Activated T-helper 2 cell treated with anti-CD3 and anti-CD28 coated beads, Interferon-gamma antibody, Interleukin-2, Interleukin-4, amounts not matched to agents 10 μg/mL and 5 μg/mL and 100 μg/mL, durations not matched to agents 14 hours and 24 hours and 36 hours (primary cell): ENCODE results near the gene DDX25. TPM values are rescaled to one million over a fixed set of nuclear protein-coding genes. Genes with fewer than 3 reads are reported as not detected.
A peak's percentile ranks its signal among the peaks of the same experiment; 100 is the strongest.

Experiments
- DNase-seq: peaks from one replicate; pipeline ENCODE4 v3.0.0; 2021; ENCODE audit warnings: low spot score
- H3K27ac Mint-ChIP-seq: one replicate; pipeline ENCODE4 v1.8.0; 2021; ENCODE audit warnings: mixed read lengths
- H3K27me3 Mint-ChIP-seq: one replicate; pipeline ENCODE4 v1.8.0; 2021; ENCODE audit warnings: low read depth, mixed read lengths
- H3K36me3 Mint-ChIP-seq: one replicate; pipeline ENCODE4 v1.8.0; 2021; ENCODE audit warnings: low read depth, mixed read lengths
- H3K4me1 Mint-ChIP-seq: one replicate; pipeline ENCODE4 v1.8.0; 2021; ENCODE audit warnings: low read depth, mixed read lengths
- H3K4me3 Mint-ChIP-seq: one replicate; pipeline ENCODE4 v1.8.0; 2021; ENCODE audit warnings: low read depth, mild to moderate bottlenecking, moderate library complexity, mixed read lengths
- H3K9me3 Mint-ChIP-seq: one replicate; pipeline ENCODE4 v1.8.0; 2021; ENCODE audit warnings: mixed read lengths
- intact Hi-C: fragments of 100-400 bp; cut with micrococcal nuclease; formaldehyde crosslinking; loops from one replicate; pipeline ENCODE4 v1.15.1; 2023
- total RNA-seq: library from RNA; stranded (reverse); gene quantifications from 2 replicates; pipeline ENCODE4 v1.2.3, GENCODE V29; 2022

Gene DDX25
- total RNA-seq, 1 donor from 2014 or later, result not detected

- H3K4me1 Mint-ChIP-seq, result peaks cover under 1% of the 10 kb centered on the region
- H3K27me3 Mint-ChIP-seq, result no peaks in the 10 kb centered on the region
- no peak overlapping the region for H3K27ac Mint-ChIP-seq
- H3K9me3 Mint-ChIP-seq, result no peaks in the 10 kb centered on the region
- intact Hi-C loops, result no loop called here
- DNase-seq, result no peak
- no peak overlapping the region for H3K4me3 Mint-ChIP-seq
- H3K36me3 Mint-ChIP-seq, result no peaks in the 10 kb centered on the region
Observed at GRCh38 chr11:125952559-125952958, 48.3 kb downstream of the DDX25 start.

- no peaks in the 10 kb centered on the region for H3K36me3 Mint-ChIP-seq
- H3K27me3 Mint-ChIP-seq, result no peaks in the 10 kb centered on the region
- H3K4me1 Mint-ChIP-seq, result peaks cover 5% of the 10 kb centered on the region
- intact Hi-C loops, result no loop called here
- no peak overlapping the region for H3K27ac Mint-ChIP-seq
- H3K4me3 Mint-ChIP-seq, result no peak overlapping the region
- no peak for DNase-seq
- no peaks in the 10 kb centered on the region for H3K9me3 Mint-ChIP-seq
Observed at GRCh38 chr11:125952973-125953372, 48.7 kb downstream of the DDX25 start.

DNA sequence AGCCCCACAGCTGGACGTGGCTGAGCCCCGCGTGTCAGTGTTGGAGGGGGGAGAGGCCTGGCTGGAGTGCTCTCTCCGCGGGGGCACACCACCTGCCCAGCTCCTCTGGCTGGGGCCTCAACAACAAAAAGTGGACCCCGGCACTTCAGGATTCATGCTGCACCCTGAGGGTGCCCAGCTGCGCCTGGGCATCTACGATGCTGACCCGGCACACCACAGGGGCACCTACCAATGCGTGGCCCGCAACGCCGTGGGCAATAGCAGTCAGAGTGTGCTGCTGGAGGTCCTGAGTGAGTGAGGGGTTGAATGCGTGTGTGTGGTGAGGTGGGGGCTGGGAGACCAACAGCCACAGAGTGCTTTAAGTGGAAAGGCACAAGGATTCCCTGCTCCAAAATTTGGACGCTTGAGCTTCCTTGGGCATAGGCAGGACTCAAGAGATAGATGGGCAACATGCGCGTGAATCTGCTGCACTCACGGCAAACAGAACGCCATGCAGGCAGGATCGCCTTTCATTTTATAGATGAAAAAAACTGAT, 49.2 kb downstream of the DDX25 start:
- H3K9me3 Mint-ChIP-seq, result no peaks in the 10 kb centered on the region

DNA sequence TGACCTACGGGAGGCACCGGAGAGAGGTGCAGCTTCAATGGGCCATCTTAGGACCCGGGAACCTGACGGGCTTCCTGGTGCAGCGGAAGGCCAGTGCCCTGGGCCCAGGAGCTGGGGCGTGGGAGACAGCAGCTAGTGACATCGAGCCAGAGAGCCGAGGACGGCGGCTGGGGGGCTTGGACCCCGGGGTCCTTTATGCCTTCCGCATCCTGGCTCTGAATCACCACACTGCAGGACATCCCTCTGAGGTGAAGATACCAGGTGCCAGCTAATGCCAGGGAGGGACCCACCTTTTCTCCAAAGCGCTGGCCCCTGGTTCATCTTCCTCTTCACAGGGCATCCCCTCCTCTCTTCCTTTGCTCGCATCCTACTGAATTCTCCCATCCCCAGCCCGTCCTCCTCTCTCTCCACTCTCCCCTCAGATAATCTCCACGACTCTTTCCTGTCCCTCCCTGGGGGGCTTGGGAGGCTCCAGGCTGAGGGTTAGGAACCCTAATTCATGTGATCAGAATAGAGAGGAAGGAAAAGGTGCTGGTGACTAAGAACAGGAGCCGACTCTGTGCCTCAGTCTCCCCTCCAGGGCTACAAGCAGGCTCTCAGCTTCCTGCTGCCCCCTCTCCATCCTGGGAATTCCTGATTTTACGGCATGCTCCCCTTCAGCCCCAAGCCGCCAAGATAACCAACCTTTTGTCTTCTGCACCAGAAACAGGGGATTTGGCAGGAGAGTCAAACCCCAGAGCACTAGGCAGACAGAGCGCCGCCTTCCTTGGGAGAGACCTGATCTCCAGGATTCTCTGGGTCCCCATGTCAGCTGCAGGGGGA, 50.0 kb downstream of the DDX25 start:
- Mint-ChIP-seq H3K36me3 (no peaks in the 10 kb centered on the region), H3K4me3 (no peak overlapping the region), H3K27ac (no peak overlapping the region), H3K4me1 (peaks cover 6% of the 10 kb centered on the region), H3K9me3 (no peaks in the 10 kb centered on the region), H3K27me3 (no peaks in the 10 kb centered on the region)
- DNase-seq, result no peak
- intact Hi-C loops, result no loop called here

More for the DNA sequence above, 49.2 kb downstream of the DDX25 start:
- no peaks in the 10 kb centered on the region for H3K27me3 Mint-ChIP-seq
- no peaks in the 10 kb centered on the region for H3K36me3 Mint-ChIP-seq
- peaks cover 6% of the 10 kb centered on the region for H3K4me1 Mint-ChIP-seq
- no peak overlapping the region for H3K4me3 Mint-ChIP-seq
- no peak for DNase-seq
- no peak overlapping the region for H3K27ac Mint-ChIP-seq
- intact Hi-C loops, result no loop called here

GRCh38 chr11:125954945-125955640, 50.8 kb downstream of the DDX25 start:
- H3K4me1 Mint-ChIP-seq, result peaks cover 6% of the 10 kb centered on the region

GRCh38 chr11:125955856-125956255, 51.5 kb downstream of the DDX25 start:
- no peaks in the 10 kb centered on the region for H3K9me3 Mint-ChIP-seq
- H3K4me1 Mint-ChIP-seq, result peaks cover 6% of the 10 kb centered on the region
- intact Hi-C loops, result no loop called here
- H3K27me3 Mint-ChIP-seq, result no peaks in the 10 kb centered on the region
- H3K4me3 Mint-ChIP-seq, result no peak overlapping the region
- no peaks in the 10 kb centered on the region for H3K36me3 Mint-ChIP-seq
- DNase-seq, result no peak
- H3K27ac Mint-ChIP-seq, result no peak overlapping the region

More at GRCh38 chr11:125954945-125955640, 50.8 kb downstream of the DDX25 start:
- no peaks in the 10 kb centered on the region for H3K9me3 Mint-ChIP-seq
- intact Hi-C loops, result no loop called here
- no peaks in the 10 kb centered on the region for H3K27me3 Mint-ChIP-seq
- no peak overlapping the region for H3K4me3 Mint-ChIP-seq
- DNase-seq, result no peak
- H3K36me3 Mint-ChIP-seq, result no peaks in the 10 kb centered on the region
- no peak overlapping the region for H3K27ac Mint-ChIP-seq

DNA sequence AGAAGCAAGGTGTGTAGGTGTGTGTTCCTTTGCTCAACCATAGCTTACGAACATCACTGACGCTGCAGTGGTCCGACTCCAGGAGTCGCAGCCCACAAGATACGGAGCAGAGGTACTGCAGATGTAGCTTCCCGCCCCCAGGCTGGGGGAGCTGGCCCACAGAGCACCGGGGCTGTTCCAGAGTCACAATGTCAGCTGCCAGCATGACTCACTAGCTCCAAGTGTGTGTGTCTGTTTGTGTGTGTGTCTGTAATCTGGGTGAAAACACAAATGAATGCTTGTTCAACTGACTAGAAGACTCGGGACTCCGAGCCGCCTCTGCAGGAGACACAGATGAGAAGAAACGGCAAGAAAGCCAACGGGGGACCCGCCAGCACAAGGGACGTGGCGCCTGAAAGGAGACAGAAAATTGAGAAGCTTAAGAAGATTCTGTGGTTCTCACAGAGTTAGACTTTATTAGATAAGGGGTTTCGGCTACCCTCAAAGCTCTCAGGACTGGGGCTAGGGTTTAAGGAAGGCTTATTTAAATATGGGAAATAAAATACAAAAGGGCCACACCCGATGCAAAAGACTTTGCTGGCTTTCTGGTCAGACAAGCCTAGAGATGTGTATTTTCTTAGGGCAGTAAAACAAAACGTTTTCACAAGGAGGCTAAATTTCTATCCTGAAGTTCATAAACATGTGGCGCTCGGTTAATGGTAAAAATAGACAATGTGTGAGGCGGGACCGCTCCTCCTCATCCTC, 52.3 kb downstream of the DDX25 start:
- no peak overlapping the region for H3K27ac Mint-ChIP-seq
- intact Hi-C loops, result no loop called here
- H3K27me3 Mint-ChIP-seq, result no peaks in the 10 kb centered on the region
- H3K9me3 Mint-ChIP-seq, result no peaks in the 10 kb centered on the region
- DNase-seq, result no peak
- no peak overlapping the region for H3K4me3 Mint-ChIP-seq
- H3K36me3 Mint-ChIP-seq, result no peaks in the 10 kb centered on the region
- H3K4me1 Mint-ChIP-seq, result peaks cover 6% of the 10 kb centered on the region

GRCh38 chr11:125957618-125958332, 53.5 kb downstream of the DDX25 start:
- Mint-ChIP-seq H3K36me3 (no peaks in the 10 kb centered on the region), H3K27ac (no peak overlapping the region), H3K27me3 (no peaks in the 10 kb centered on the region), H3K4me3 (peak overlapping the region; percentile 48), H3K4me1 (peaks cover 9% of the 10 kb centered on the region), H3K9me3 (peaks cover 8% of the 10 kb centered on the region)
- DNase-seq, result no peak
- intact Hi-C loops, result no loop called here

GRCh38 chr11:125958872-125959400, 54.6 kb downstream of the DDX25 start:
- H3K27ac Mint-ChIP-seq, result no peak overlapping the region
- H3K27me3 Mint-ChIP-seq, result no peaks in the 10 kb centered on the region
- intact Hi-C loops, result no loop called here
- peaks cover 9% of the 10 kb centered on the region for H3K4me1 Mint-ChIP-seq
- DNase-seq, result no peak
- H3K36me3 Mint-ChIP-seq, result peaks cover 3% of the 10 kb centered on the region
- peaks cover 12% of the 10 kb centered on the region for H3K9me3 Mint-ChIP-seq
- H3K4me3 Mint-ChIP-seq, result no peak overlapping the region

GRCh38 chr11:125959511-125959910, 55.2 kb downstream of the DDX25 start:
- no peak overlapping the region for H3K4me3 Mint-ChIP-seq
- H3K9me3 Mint-ChIP-seq, result peaks cover 12% of the 10 kb centered on the region
- H3K36me3 Mint-ChIP-seq, result peaks cover 3% of the 10 kb centered on the region
- H3K4me1 Mint-ChIP-seq, result peaks cover 9% of the 10 kb centered on the region
- H3K27me3 Mint-ChIP-seq, result no peaks in the 10 kb centered on the region
- H3K27ac Mint-ChIP-seq, result no peak overlapping the region
- intact Hi-C loops, result no loop called here
- DNase-seq, result no peak

GRCh38 chr11:125959931-125960330, 55.6 kb downstream of the DDX25 start:
- no peak for DNase-seq
- H3K27me3 Mint-ChIP-seq, result no peaks in the 10 kb centered on the region
- peaks cover 9% of the 10 kb centered on the region for H3K4me1 Mint-ChIP-seq
- H3K27ac Mint-ChIP-seq, result no peak overlapping the region
- peaks cover 12% of the 10 kb centered on the region for H3K9me3 Mint-ChIP-seq
- no peak overlapping the region for H3K4me3 Mint-ChIP-seq
- H3K36me3 Mint-ChIP-seq, result peaks cover 3% of the 10 kb centered on the region
- intact Hi-C loops, result no loop called here

DNA sequence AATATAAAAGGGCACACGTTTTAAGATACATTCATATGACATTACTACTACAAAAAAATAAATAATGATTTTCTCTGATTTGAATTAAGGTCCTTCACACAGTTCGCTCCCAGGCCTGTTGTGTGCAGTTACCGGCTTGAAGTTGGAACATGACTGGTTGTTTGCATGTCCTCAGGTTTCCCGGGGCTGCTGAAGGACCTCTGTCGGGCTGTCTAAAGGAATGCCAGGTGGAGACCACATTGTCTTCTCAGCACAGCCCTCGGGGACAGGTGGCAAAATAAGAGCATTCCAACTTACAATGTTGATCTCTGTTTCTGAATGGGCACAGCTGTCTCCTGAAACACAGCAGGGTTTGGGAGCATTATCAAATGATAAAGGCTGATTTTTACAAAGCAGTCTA, 56.5 kb downstream of the DDX25 start:
- no peak overlapping the region for H3K27ac Mint-ChIP-seq
- intact Hi-C loops, result no loop called here
- no peak overlapping the region for H3K4me3 Mint-ChIP-seq
- no peak for DNase-seq
- peaks cover 12% of the 10 kb centered on the region for H3K9me3 Mint-ChIP-seq
- H3K36me3 Mint-ChIP-seq, result peaks cover 3% of the 10 kb centered on the region
- peaks cover 9% of the 10 kb centered on the region for H3K4me1 Mint-ChIP-seq
- no peaks in the 10 kb centered on the region for H3K27me3 Mint-ChIP-seq
